PC-3 (cell line): ENCODE data around the gene CASP6. TPM values are rescaled to one million over a fixed set of nuclear protein-coding genes. Genes with fewer than 3 reads are reported as not detected.

Source experiments
- ATAC-seq: fragments of 200-7000 bp; cut with Tn5 transposase; 2 replicates; pipeline ENCODE4 v1.9.1; 2020; ENCODE audit warnings: mild to moderate bottlenecking, moderate library complexity
- BruUV-seq: library from RNA; stranded (reverse); fragments of 400-500 nt; replicated peaks from 2 replicates; lab custom pipeline; 2021; lab: Mats Ljungman, UMichigan
- CTCF ChIA-PET: fragments of 300-600 bp; sonication (Branson Sonifier 250); formaldehyde crosslinking; loops from one replicate; lab custom pipeline; 2022; ENCODE audit warnings: antibody characterized with exemption; lab: Charles Lee
- POLR2A ChIA-PET: fragments of 300-600 bp; sonication (Branson Sonifier 250); formaldehyde crosslinking; loops from one replicate; lab custom pipeline; 2022; ENCODE audit warnings: antibody characterized with exemption; ENCODE audit not compliant: unreplicated experiment; lab: Charles Lee
- DNase-seq: peaks from one replicate; pipeline ENCODE4 v3.0.0-alpha.2; 2015
- H2AFZ ChIP-seq: fragments of 300-600 bp; sonication (generic); 2 replicates; pipeline ENCODE4 v1.6.0; 2016; ENCODE audit warnings: antibody characterized with exemption, low read length
- H3F3A ChIP-seq: fragments of 300-600 bp; sonication (generic); one replicate; pipeline ENCODE4 v1.6.0; 2017; ENCODE audit warnings: antibody characterized with exemption, low read length, control low read depth, mild to moderate bottlenecking; ENCODE audit not compliant: unreplicated experiment
- H3K27ac ChIP-seq: fragments of 300-600 bp; sonication (generic); 2 replicates; pipeline ENCODE4 v1.5.1; 2016; ENCODE audit warnings: mild to moderate bottlenecking, low read length
- H3K27me3 ChIP-seq: fragments of 300-600 bp; sonication (generic); 2 replicates; pipeline ENCODE4 v1.6.1; 2016; ENCODE audit warnings: low read length, mixed read lengths
- H3K36me3 ChIP-seq: fragments of 300-600 bp; sonication (generic); 2 replicates; pipeline ENCODE4 v1.6.1; 2016; ENCODE audit warnings: low read depth, mixed run types, low read length, mixed read lengths
- H3K4me1 ChIP-seq: fragments of 300-600 bp; sonication (generic); 2 replicates; pipeline ENCODE4 v1.5.1; 2016; ENCODE audit warnings: low read length; ENCODE audit not compliant: insufficient read depth
- H3K4me2 ChIP-seq: fragments of 300-600 bp; sonication (generic); 2 replicates; pipeline ENCODE4 v1.6.0; 2016; ENCODE audit warnings: low read length
- H3K4me3 ChIP-seq: fragments of 300-600 bp; sonication (generic); 2 replicates; pipeline ENCODE4 v1.5.1; 2016; ENCODE audit warnings: mild to moderate bottlenecking, low read length, mixed read lengths
- H3K79me2 ChIP-seq: fragments of 300-600 bp; sonication (generic); 2 replicates; pipeline ENCODE4 v1.6.1; 2017; ENCODE audit warnings: low read length, mixed read lengths
- H3K9ac ChIP-seq: fragments of 300-600 bp; sonication (generic); 2 replicates; pipeline ENCODE4 v1.6.0; 2016; ENCODE audit warnings: mild to moderate bottlenecking, low read length
- H3K9me2 ChIP-seq: fragments of 300-600 bp; sonication (generic); replicated peaks from 2 replicates; pipeline ENCODE4 v1.6.1; 2016; ENCODE audit warnings: mixed run types, low read length, mixed read lengths
- H3K9me3 ChIP-seq: fragments of 300-600 bp; sonication (generic); 2 replicates; pipeline ENCODE4 v1.6.1; 2016; ENCODE audit warnings: low read length, mixed read lengths
- H4K20me1 ChIP-seq: fragments of 300-600 bp; sonication (generic); 2 replicates; pipeline ENCODE4 v1.6.1; 2016; ENCODE audit warnings: low read length, mixed read lengths
- EZH2 ChIP-seq: fragments of 300-600 bp; sonication (generic); IDR thresholded peaks from one replicate; pipeline ENCODE4 v1.6.1; 2017; ENCODE audit warnings: antibody characterized with exemption, mild to moderate bottlenecking, low read length; ENCODE audit not compliant: unreplicated experiment
- EZH2phosphoT487 ChIP-seq: fragments of 300-600 bp; sonication (generic); IDR thresholded peaks from 2 replicates; pipeline ENCODE4 v1.6.1; 2018; ENCODE audit warnings: mild to moderate bottlenecking, antibody characterized with exemption, low read length, borderline replicate concordance
- intact Hi-C: fragments of 100-400 bp; cut with micrococcal nuclease; formaldehyde crosslinking; loops from 2 replicates; pipeline ENCODE4 v1.9.0; 2023
- total RNA-seq: library from RNA; depleted of rRNA; stranded (reverse); fragments of >200 nt; gene quantifications from 2 replicates; pipeline ENCODE4 v1.2.3, GENCODE V29; 2014
- TF ChIP-seq, protein P1 (sequence below): fragments of 300-600 bp; sonication (generic); conservative IDR thresholded peaks from 2 replicates; pipeline ENCODE4 v1.5.1; 2017; ENCODE audit warnings: antibody characterized with exemption, low read depth, mild to moderate bottlenecking, low read length

CASP6 gene
- total RNA-seq, 1 experiment from 2014 or later: 33.7 TPM

DNA sequence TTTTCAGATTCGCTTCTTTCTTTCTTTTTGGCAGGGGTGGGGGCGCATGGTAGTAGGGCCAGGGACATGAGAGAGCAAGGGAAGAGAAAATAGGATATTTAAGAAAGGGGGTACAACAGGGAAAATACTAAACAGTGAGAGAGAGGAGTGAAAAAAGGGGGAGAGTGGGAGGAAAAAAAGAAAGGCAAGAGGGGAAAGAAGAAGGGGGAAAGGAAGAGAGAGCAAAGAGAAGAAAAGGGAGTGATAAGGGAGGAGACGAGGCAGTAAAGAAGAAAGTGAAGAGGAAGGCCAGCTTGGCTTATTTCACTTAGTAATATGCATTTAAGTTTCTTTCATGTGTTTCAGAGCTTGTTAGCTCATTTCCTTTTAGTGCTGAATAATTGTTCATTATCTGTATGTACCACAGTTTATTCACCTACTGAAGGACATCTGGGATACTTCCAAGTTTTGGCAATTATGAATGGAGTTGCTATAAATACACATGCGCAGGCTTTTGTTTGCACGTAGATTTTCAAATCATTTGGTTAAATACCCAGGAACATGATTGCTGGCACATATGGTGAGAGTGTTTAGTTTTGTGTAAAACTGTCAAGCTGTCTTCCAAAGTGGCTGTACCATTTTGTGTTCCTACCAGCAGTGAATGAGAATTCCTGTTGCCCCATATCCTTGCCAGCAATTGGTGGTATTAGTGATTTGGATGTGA lies 37.3 kb downstream of the CASP6 start:
- DNase-seq (no peak), ATAC-seq (no peak)
- CTCF ChIA-PET: no interaction called here
- Histone ChIP-seq H3K4me1 (no peaks in the 10 kb centered on the region), H3K4me2 (no peak overlapping the region), H3K36me3 (no peaks in the 10 kb centered on the region), H3K9me3 (no peaks in the 10 kb centered on the region), H3K4me3 (no peak overlapping the region), H3K27me3 (no peaks in the 10 kb centered on the region), H3K79me2 (no peaks in the 10 kb centered on the region), H3K27ac (no peak overlapping the region), H4K20me1 (no peaks in the 10 kb centered on the region), H3F3A (no peaks in the 10 kb centered on the region), H3K9me2 (no peaks in the 10 kb centered on the region), H2AFZ (no peak overlapping the region), H3K9ac (no peak overlapping the region)
- BruUV-seq: no TSS peak
- intact Hi-C loops: no loop called here
- TF ChIP-seq EZH2: no peak
- TF ChIP-seq EZH2phosphoT487: no peak
- TF ChIP-seq, protein P1, sequence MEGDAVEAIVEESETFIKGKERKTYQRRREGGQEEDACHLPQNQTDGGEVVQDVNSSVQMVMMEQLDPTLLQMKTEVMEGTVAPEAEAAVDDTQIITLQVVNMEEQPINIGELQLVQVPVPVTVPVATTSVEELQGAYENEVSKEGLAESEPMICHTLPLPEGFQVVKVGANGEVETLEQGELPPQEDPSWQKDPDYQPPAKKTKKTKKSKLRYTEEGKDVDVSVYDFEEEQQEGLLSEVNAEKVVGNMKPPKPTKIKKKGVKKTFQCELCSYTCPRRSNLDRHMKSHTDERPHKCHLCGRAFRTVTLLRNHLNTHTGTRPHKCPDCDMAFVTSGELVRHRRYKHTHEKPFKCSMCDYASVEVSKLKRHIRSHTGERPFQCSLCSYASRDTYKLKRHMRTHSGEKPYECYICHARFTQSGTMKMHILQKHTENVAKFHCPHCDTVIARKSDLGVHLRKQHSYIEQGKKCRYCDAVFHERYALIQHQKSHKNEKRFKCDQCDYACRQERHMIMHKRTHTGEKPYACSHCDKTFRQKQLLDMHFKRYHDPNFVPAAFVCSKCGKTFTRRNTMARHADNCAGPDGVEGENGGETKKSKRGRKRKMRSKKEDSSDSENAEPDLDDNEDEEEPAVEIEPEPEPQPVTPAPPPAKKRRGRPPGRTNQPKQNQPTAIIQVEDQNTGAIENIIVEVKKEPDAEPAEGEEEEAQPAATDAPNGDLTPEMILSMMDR: no peak
- POLR2A ChIA-PET: no interaction called here

- intact Hi-C loops: no loop called here
- no peaks in the 10 kb centered on the region for H3K9me2 ChIP-seq
- DNase-seq (no peak), ATAC-seq (no peak)
- ChIA-PET POLR2A (no interaction called here), CTCF (no interaction called here)
- BruUV-seq: no TSS peak
- no peak overlapping the region for H2AFZ ChIP-seq
- TF ChIP-seq EZH2phosphoT487 (no peak), EZH2 (no peak)
- TF ChIP-seq, protein P1: no peak
- no peaks in the 10 kb centered on the region for H3K9me3 ChIP-seq
- H3F3A ChIP-seq: no peaks in the 10 kb centered on the region
- H3K4me3 ChIP-seq: no peak overlapping the region
- H4K20me1 ChIP-seq: no peaks in the 10 kb centered on the region
- H3K4me2 ChIP-seq: no peak overlapping the region
- no peaks in the 10 kb centered on the region for H3K79me2 ChIP-seq
- H3K27ac ChIP-seq: no peak overlapping the region
- no peaks in the 10 kb centered on the region for H3K27me3 ChIP-seq
- no peaks in the 10 kb centered on the region for H3K4me1 ChIP-seq
- H3K9ac ChIP-seq: no peak overlapping the region
- H3K36me3 ChIP-seq: no peaks in the 10 kb centered on the region
These were observed 40.5 kb downstream of the CASP6 start for GRCh38 chr4:109662771-109663170.

- CTCF ChIA-PET: no interaction called here
- no peak for DNase-seq
These were observed 41.1 kb downstream of the CASP6 start for GRCh38 chr4:109662116-109662515.

More at GRCh38 chr4:109662116-109662515, 41.1 kb downstream of the CASP6 start:
- H3K79me2 ChIP-seq: no peaks in the 10 kb centered on the region
- no peak overlapping the region for H3K4me3 ChIP-seq
- no peaks in the 10 kb centered on the region for H3F3A ChIP-seq
- H2AFZ ChIP-seq: no peak overlapping the region
- H3K9ac ChIP-seq: no peak overlapping the region
- H4K20me1 ChIP-seq: no peaks in the 10 kb centered on the region
- ATAC-seq: no peak
- no TSS peak for BruUV-seq
- H3K27me3 ChIP-seq: no peaks in the 10 kb centered on the region
- POLR2A ChIA-PET: no interaction called here
- H3K36me3 ChIP-seq: no peaks in the 10 kb centered on the region
- no peak overlapping the region for H3K27ac ChIP-seq
- H3K4me1 ChIP-seq: no peaks in the 10 kb centered on the region
- no peaks in the 10 kb centered on the region for H3K9me2 ChIP-seq
- intact Hi-C loops: no loop called here
- H3K4me2 ChIP-seq: no peak overlapping the region
- H3K9me3 ChIP-seq: no peaks in the 10 kb centered on the region
- TF ChIP-seq, protein P1: no peak
- TF ChIP-seq EZH2phosphoT487 (no peak), EZH2 (no peak)
